Lung (tissue), 12 donors: ENCODE data around the gene COMMD3. TPM values are rescaled to one million over a fixed set of nuclear protein-coding genes. Genes with fewer than 3 reads are reported as not detected.

Source experiments
- ATAC-seq: fragments of 200-7000 bp; cut with Tn5 transposase; one replicate; pipeline ENCODE4 v1.9.1; 2020; ENCODE audit warnings: moderate number of reproducible peaks; ENCODE audit not compliant: insufficient read depth, low FRiP score
- DNase-seq, 3 donors: peaks; one replicate each; pipeline ENCODE4 v3.0.0-alpha.2; 2013 to 2017
- H3K27ac ChIP-seq, 2 donors: one replicate each; pipeline ENCODE4 v1.5.1; 2013; ENCODE audit warnings: mild to moderate bottlenecking in 2 of 2, moderate library complexity in 2 of 2, control low read depth in 1 of 2, inconsistent platforms in 1 of 2, low read depth in 1 of 2, low read length in 1 of 2
- H3K27me3 ChIP-seq, 3 donors: one replicate each; pipeline ENCODE4 v1.5.1; 2013; ENCODE audit warnings: low read length in 2 of 3; ENCODE audit not compliant: control insufficient read depth in 3 of 3, insufficient read depth in 3 of 3
- H3K36me3 ChIP-seq, 4 donors: one replicate each; pipeline ENCODE4 v1.5.1; 2013; ENCODE audit warnings: low read length in 4 of 4, mild to moderate bottlenecking in 1 of 4, moderate library complexity in 1 of 4; ENCODE audit not compliant: control insufficient read depth in 4 of 4, insufficient read depth in 4 of 4
- H3K4me1 ChIP-seq, 5 donors: one replicate each; pipeline ENCODE4 v1.5.1; 2013; ENCODE audit warnings: low read length in 5 of 5, mild to moderate bottlenecking in 2 of 5, moderate library complexity in 1 of 5; ENCODE audit not compliant: control insufficient read depth in 5 of 5, insufficient read depth in 5 of 5
- H3K4me3 ChIP-seq: one replicate; pipeline ENCODE4 v1.5.1; 2013; ENCODE audit warnings: mild to moderate bottlenecking, control low read depth, moderate library complexity
- H3K9ac ChIP-seq, 2 donors: one replicate each; pipeline ENCODE4 v1.5.1; 2013; ENCODE audit warnings: low read length in 2 of 2, control low read depth in 1 of 2; ENCODE audit not compliant: insufficient read depth in 1 of 2
- H3K9me3 ChIP-seq, 4 donors: one replicate each; pipeline ENCODE4 v1.5.1; 2013; ENCODE audit warnings: low read length in 3 of 4, mild to moderate bottlenecking in 1 of 4, moderate library complexity in 1 of 4; ENCODE audit not compliant: control insufficient read depth in 4 of 4, insufficient read depth in 3 of 4
- CTCF ChIP-seq: IDR thresholded peaks from 2 replicates; pipeline ENCODE4 v1.5.1; 2012; ENCODE audit warnings: mild to moderate bottlenecking; ENCODE audit errors: control extremely low read depth, extremely low read depth
- WGBS, 2 donors: extraction: QIAGEN DNeasy Blood & Tissue Kit; methylation state at CpG; one replicate each; pipeline ENCODE4 v1.1.7; 2013; 5-methylcytosine and 5-hydroxymethylcytosine counted together
- polyA plus RNA-seq, 2 donors: library from polyadenylated mRNA; stranded (reverse); fragments of 200-250 nt; gene quantifications; one replicate each; pipeline ENCODE4 v1.2.1, GENCODE V29; 2013
- total RNA-seq, 2 donors: library from RNA; depleted of rRNA in 1 of 2; stranded (reverse); fragments of >200 nt in 1 of 2; gene quantifications; one replicate each; pipeline ENCODE4 v1.2.1, GENCODE V29; 2014 to 2021
- donor health status: control.
- donor health status: control.
- donor health status: Bipolar disorder and iron deficiency.
- donor health status: healthy.
- donor health status: DM: yes; HTN: yes; CAD: no.

Gene COMMD3
- total and polyA plus RNA-seq, 4 donors = 40.6 to 70.3 (median 56.2) TPM

GRCh38 chr10:22324413-22324812 is 8.2 kb downstream of the COMMD3 start:
- no peak overlapping the region for H3K4me3 ChIP-seq
- 73 to 79% methylated on average over 4 of the region's 4 CpGs for WGBS, 2 donors
- H3K9ac ChIP-seq = no peak overlapping the region
- H3K27me3 ChIP-seq = peaks cover 0 to 26% (median 24%) of the 10 kb centered on the region in 3 donors
- peaks cover 0 to 1% (median 0%) of the 10 kb centered on the region in 4 donors for H3K9me3 ChIP-seq
- peaks cover 0 to 36% (median 12%) of the 10 kb centered on the region in 5 donors for H3K4me1 ChIP-seq
- ATAC-seq (no peak), DNase-seq (peak in 2 of 3 donors; percentile 14 to 32)
- peaks cover 0 to 10% (median 4%) of the 10 kb centered on the region in 4 donors for H3K36me3 ChIP-seq
- H3K27ac ChIP-seq = no peak overlapping the region
- TF ChIP-seq CTCF = no peak

- Histone ChIP-seq H3K4me3 (peak overlapping the region; percentile 56), H3K4me1 (peaks cover 0 to 33% (median 12%) of the 10 kb centered on the region in 5 donors), H3K9me3 (peaks cover 0 to 1% (median 0%) of the 10 kb centered on the region in 4 donors), H3K27me3 (peaks cover 0 to 26% (median 24%) of the 10 kb centered on the region in 3 donors), H3K9ac (peak overlapping the region in 1 of 2 donors; percentile 56), H3K27ac (peak overlapping the region in 1 of 2 donors; percentile 53), H3K36me3 (peaks cover 2 to 15% (median 7%) of the 10 kb centered on the region in 4 donors)
- no peak for ATAC-seq
- DNase-seq = peak in 1 of 3 donors; percentile 60
- TF ChIP-seq CTCF = no peak
- WGBS, 2 donors = 2% methylated on average over 9 of the region's 9 CpGs
Observed at GRCh38 chr10:22324893-22325271, 8.7 kb downstream of the COMMD3 start.

- Histone ChIP-seq H3K9me3 (peaks cover 0 to 1% (median 0%) of the 10 kb centered on the region in 4 donors), H3K4me3 (peak overlapping the region; percentile 56), H3K36me3 (peaks cover 2 to 16% (median 10%) of the 10 kb centered on the region in 4 donors), H3K4me1 (peaks cover 0 to 30% (median 10%) of the 10 kb centered on the region in 5 donors), H3K27me3 (peaks cover 0 to 26% (median 24%) of the 10 kb centered on the region in 3 donors), H3K9ac (peak overlapping the region in 1 of 2 donors; percentile 56), H3K27ac (peak overlapping the region; percentile 36 to 58)
- no peak for TF ChIP-seq CTCF
- DNase-seq (peak; percentile 86 to 87 (median 86)), ATAC-seq (peak; percentile 30)
- 0 to 1% methylated on average over 37 to 92 of the region's 92 CpGs for WGBS, 2 donors
Observed at GRCh38 chr10:22325272-22326144, 9.3 kb downstream of the COMMD3 start.
